Endothelial cell of umbilical vein (primary cell): Measurements from ENCODE around the gene SLC16A8. TPM values are rescaled to one million over a fixed set of nuclear protein-coding genes. Genes with fewer than 3 reads are reported as not detected.

Source experiments
- BruUV-seq: library from RNA; stranded (reverse); fragments of 400-500 nt; replicated peaks from 2 replicates; lab custom pipeline; 2021; lab: Mats Ljungman, UMichigan
- CTCF ChIA-PET: fragments of 300-600, 350-600 bp; sonication (Branson Sonifier 250); formaldehyde crosslinking; loops from one replicate; lab custom pipeline; 2021; ENCODE audit warnings: antibody characterized with exemption, inconsistent platforms; lab: Charles Lee
- POLR2A ChIA-PET: fragments of 300-600, 350-600 bp; sonication (Branson Sonifier 250); formaldehyde crosslinking; loops from one replicate; lab custom pipeline; 2021; ENCODE audit warnings: antibody characterized with exemption, inconsistent platforms; lab: Charles Lee
- DNase-seq: peaks from one replicate; pipeline ENCODE4 v3.0.0-alpha.2; 2011; ENCODE audit warnings: low read depth, low spot score
- FAIRE-seq: peaks from 2 replicates; lab custom pipeline; 2011; peaks lifted over from hg19 to GRCh38; lab: Jason Lieb, UNC
- H2AFZ ChIP-seq: 2 replicates; pipeline ENCODE4 v1.6.0; 2012; ENCODE audit warnings: low read depth, low read length, control low read depth, inconsistent platforms
- H3K27ac ChIP-seq: 2 replicates; pipeline ENCODE4 v1.5.1; 2011; ENCODE audit warnings: low read depth, mild to moderate bottlenecking, control low read depth, low read length, moderate library complexity; ENCODE audit not compliant: insufficient read depth
- H3K27me3 ChIP-seq, 2 experiments: 2 replicates each; pipeline versions ENCODE4 v1.6.0 to v1.6.1; 2011; ENCODE audit warnings: low read length in 2 of 2, mixed read lengths in 1 of 2; ENCODE audit not compliant: control insufficient read depth in 2 of 2, insufficient read depth in 2 of 2
- H3K36me3 ChIP-seq, 2 experiments: 2 replicates in 1 of 2; 3 replicates in 1 of 2; pipeline ENCODE4 v1.5.1; 2011; ENCODE audit warnings: low read length in 2 of 2, mild to moderate bottlenecking in 1 of 2, moderate library complexity in 1 of 2; ENCODE audit not compliant: control insufficient read depth in 2 of 2, insufficient read depth in 2 of 2; ENCODE audit errors: extremely low read depth in 1 of 2
- H3K4me1 ChIP-seq: 3 replicates; pipeline ENCODE4 v1.5.1; 2011; ENCODE audit warnings: mild to moderate bottlenecking, low read length; ENCODE audit not compliant: control insufficient read depth, insufficient read depth; ENCODE audit errors: extremely low read depth
- H3K4me2 ChIP-seq: 2 replicates; pipeline ENCODE4 v1.6.1; 2011; ENCODE audit warnings: low read length, control low read depth, mixed read lengths; ENCODE audit not compliant: insufficient read depth
- H3K4me3 ChIP-seq, 3 experiments: fragments of 200-600 bp in 1 of 3; sonication (generic), shearing (Covaris generic) in 1 of 3; replicated peaks in 1 of 3; 2 replicates each; pipeline ENCODE4 v1.5.1; 2011 to 2016; ENCODE audit warnings: control low read depth in 3 of 3, low read length in 3 of 3, mild to moderate bottlenecking in 2 of 3, inconsistent platforms in 1 of 3, low read depth in 1 of 3, moderate library complexity in 1 of 3; ENCODE audit not compliant: insufficient read depth in 1 of 3
- H3K79me2 ChIP-seq: 2 replicates; pipeline ENCODE4 v1.6.0; 2012; ENCODE audit warnings: low read length, inconsistent platforms; ENCODE audit not compliant: control insufficient read depth, insufficient read depth
- H3K9ac ChIP-seq: replicated peaks from 2 replicates; pipeline ENCODE3; 2011; ENCODE audit warnings: low read length, control low read depth; ENCODE audit not compliant: insufficient read depth; ENCODE audit errors: extremely low read depth
- H3K9me1 ChIP-seq: replicated peaks from 3 replicates; pipeline ENCODE4 v1.6.0; 2011; ENCODE audit warnings: mild to moderate bottlenecking, low read length; ENCODE audit not compliant: control insufficient read depth, insufficient read depth; ENCODE audit errors: extremely low read depth
- H3K9me3 ChIP-seq: replicated peaks from 2 replicates; pipeline ENCODE4 v1.5.1; 2012; ENCODE audit warnings: low read length, inconsistent platforms; ENCODE audit not compliant: control insufficient read depth, insufficient read depth
- H4K20me1 ChIP-seq: replicated peaks from 2 replicates; pipeline ENCODE3; 2011; ENCODE audit warnings: mild to moderate bottlenecking, low read length; ENCODE audit not compliant: control insufficient read depth, insufficient read depth; ENCODE audit errors: extremely low read depth
- CTCF ChIP-seq, 2 donors: IDR thresholded peaks; 1 replicate in 1 of 2; 2 replicates in 1 of 2; pipeline ENCODE4 v1.5.1; 2011; ENCODE audit warnings: low read length in 2 of 2, mild to moderate bottlenecking in 2 of 2, moderate library complexity in 2 of 2, control low read depth in 1 of 2, inconsistent platforms in 1 of 2, low read depth in 1 of 2; ENCODE audit not compliant: insufficient read depth in 1 of 2; ENCODE audit errors: extremely low read depth in 1 of 2
- EZH2 ChIP-seq: IDR thresholded peaks from 2 replicates; pipeline ENCODE4 v1.6.1; 2012; ENCODE audit warnings: borderline replicate concordance, low read depth, mild to moderate bottlenecking, moderate library complexity, low read length, inconsistent platforms; ENCODE audit not compliant: severe bottlenecking
- FOS ChIP-seq: IDR thresholded peaks from 2 replicates; pipeline ENCODE4 v1.6.1; 2011; ENCODE audit warnings: mild to moderate bottlenecking, low read length, moderate library complexity, borderline replicate concordance; ENCODE audit not compliant: insufficient read depth
- GATA2 ChIP-seq: IDR thresholded peaks from 2 replicates; pipeline ENCODE4 v1.7.0; 2011; ENCODE audit warnings: low read depth, mild to moderate bottlenecking, moderate library complexity, mixed read lengths, low read length; ENCODE audit not compliant: insufficient read length, insufficient read depth
- JUN ChIP-seq: IDR thresholded peaks from 2 replicates; pipeline ENCODE4 v1.6.1; 2011; ENCODE audit warnings: borderline replicate concordance, low read depth; ENCODE audit not compliant: insufficient read length, insufficient read depth
- MAX ChIP-seq: IDR thresholded peaks from 2 replicates; pipeline ENCODE4 v1.6.1; 2011; ENCODE audit not compliant: insufficient read depth, insufficient read length
- MYC ChIP-seq: IDR thresholded peaks from one replicate; pipeline ENCODE4 v1.6.1; 2011; ENCODE audit warnings: mild to moderate bottlenecking, low read depth, low read length
- POLR2A ChIP-seq: IDR thresholded peaks from 2 replicates; pipeline ENCODE4 v1.6.1; 2012; ENCODE audit warnings: low read depth, mild to moderate bottlenecking, control low read depth, low read length
- POLR2AphosphoS5 ChIP-seq: IDR thresholded peaks from 2 replicates; pipeline ENCODE4 v1.6.1; 2012; ENCODE audit warnings: low read depth, mild to moderate bottlenecking, control low read depth, low read length, moderate library complexity; ENCODE audit not compliant: insufficient read depth
- dilution Hi-C: fragments of 300-500 bp; cut with MboI; formaldehyde crosslinking; loops from one replicate; pipeline ENCODE4 v1.15.0; 2019; ENCODE audit warnings: low sequenced_read_pairs; ENCODE audit not compliant: extremely low pct_ligation_motif_present
- intact Hi-C: fragments of 100-400 bp; cut with micrococcal nuclease; formaldehyde crosslinking; loops from one replicate; pipeline ENCODE4 v1.10.0; 2022
- polyA plus RNA-seq, 4 experiments: library from polyadenylated mRNA; depleted of rRNA in 3 of 4; stranded (reverse) in 3 of 4; unstranded in 1 of 4; fragments of >200 nt; gene quantifications; 2 replicates each; pipeline versions ENCODE4 v1.2.1 to v1.2.3, GENCODE V29; 2011 to 2012; ENCODE audit warnings: missing spikeins in 1 of 4
- total RNA-seq: library from RNA; stranded (reverse); gene quantifications from 2 replicates; pipeline ENCODE4 v1.2.3, GENCODE V29; 2021

SLC16A8 gene
- total and polyA plus RNA-seq, 2 donors (not counting 3 experiments of a cell fraction or from before 2014, with no cell fraction given), result 0.14 TPM; not detected in 1

DNA sequence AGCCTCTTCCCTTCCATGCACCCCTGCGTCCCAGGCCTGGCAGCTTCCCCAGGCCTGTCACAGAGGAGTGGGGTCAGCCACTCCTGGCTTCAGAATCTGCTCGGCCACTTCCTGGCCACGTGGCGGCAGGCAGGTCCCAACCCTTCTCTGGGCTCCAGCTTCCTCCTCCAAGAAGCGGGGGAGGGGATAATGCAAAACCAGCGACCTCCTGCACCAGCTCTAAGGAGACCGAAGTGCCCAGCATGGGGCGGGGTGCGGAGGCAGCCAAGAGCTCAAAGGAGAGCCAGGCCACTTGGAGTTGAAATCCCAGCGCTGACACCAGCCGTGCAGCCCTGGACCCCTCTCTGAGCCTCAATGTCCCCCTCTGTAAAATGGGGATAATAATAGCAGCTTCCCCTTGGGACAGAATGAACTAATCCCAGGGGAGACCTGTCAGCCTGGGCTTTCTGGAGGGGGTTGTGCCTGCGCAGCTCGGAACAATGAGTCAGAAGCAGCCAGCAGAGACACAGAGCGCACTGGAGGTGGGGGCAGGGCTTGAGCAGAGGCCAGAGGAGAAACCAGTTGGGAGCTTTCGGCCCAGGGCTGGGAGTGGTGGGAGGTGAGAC is 49.6 kb downstream of the SLC16A8 start:
- FAIRE-seq (peak; percentile 93), DNase-seq (peak; percentile 77)
- Histone ChIP-seq H3K9me1 (no peaks in the 10 kb centered on the region), H3K9ac (peak overlapping the region; percentile 22), H3K4me3 (no peak overlapping the region), H3K4me2 (peak overlapping the region; percentile 12), H2AFZ (peak overlapping the region; percentile 94), H3K27ac (peak overlapping the region; percentile 28), H4K20me1 (no peaks in the 10 kb centered on the region), H3K9me3 (no peaks in the 10 kb centered on the region), H3K27me3 (no peaks in the 10 kb centered on the region), H3K4me1 (peaks cover 12% of the 10 kb centered on the region), H3K79me2 (no peaks in the 10 kb centered on the region), H3K36me3 (no peaks in the 10 kb centered on the region)
- BruUV-seq, result no TSS peak
- TF ChIP-seq POLR2A, result no peak
- TF ChIP-seq GATA2, result no peak
- peak; percentile 78 for TF ChIP-seq FOS
- TF ChIP-seq JUN, result peak; percentile 24
- TF ChIP-seq MYC, result no peak
- peak; percentile 55 for TF ChIP-seq POLR2AphosphoS5
- no peak for TF ChIP-seq EZH2
- no peak for TF ChIP-seq CTCF (IDR thresholded peaks at IDR 0.05; ENCODE audit: extremely low read depth in 1 of 2, insufficient read depth in 1 of 2, low read depth in 1 of 2, low read length in 2 of 2)
- TF ChIP-seq MAX, result peak; percentile 30
- ChIA-PET CTCF (interaction anchor here (0.9 to 1.7 kb wide), 3 partner anchors 18 to 622 kb away, joined by 3 to 24 read pairs (median 4); partner anchors contain the start of gene CBY1), POLR2A (no interaction called here)
- dilution Hi-C loops, result no loop called here
- intact Hi-C loops, result no loop called here
